HG03469 (cell line): ENCODE data around the gene SGCB.
A peak's percentile ranks its signal among the peaks of the same experiment; 100 is the strongest.
"Not testable (repeated sequence)": the region's sequence is repeated elsewhere in the genome, so short reads cannot be mapped to it uniquely, and the experiment has no call there.

ENCODE experiments used
- ATAC-seq: cut with Tn5 transposase; IDR thresholded peaks from one replicate; pipeline ENCODE4 v1.9.1; 2021; ENCODE audit warnings: mild to moderate bottlenecking, moderate library complexity, moderate number of reproducible peaks; ENCODE audit not compliant: unreplicated experiment

The SGCB gene, protein sequence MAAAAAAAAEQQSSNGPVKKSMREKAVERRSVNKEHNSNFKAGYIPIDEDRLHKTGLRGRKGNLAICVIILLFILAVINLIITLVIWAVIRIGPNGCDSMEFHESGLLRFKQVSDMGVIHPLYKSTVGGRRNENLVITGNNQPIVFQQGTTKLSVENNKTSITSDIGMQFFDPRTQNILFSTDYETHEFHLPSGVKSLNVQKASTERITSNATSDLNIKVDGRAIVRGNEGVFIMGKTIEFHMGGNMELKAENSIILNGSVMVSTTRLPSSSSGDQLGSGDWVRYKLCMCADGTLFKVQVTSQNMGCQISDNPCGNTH

DNA sequence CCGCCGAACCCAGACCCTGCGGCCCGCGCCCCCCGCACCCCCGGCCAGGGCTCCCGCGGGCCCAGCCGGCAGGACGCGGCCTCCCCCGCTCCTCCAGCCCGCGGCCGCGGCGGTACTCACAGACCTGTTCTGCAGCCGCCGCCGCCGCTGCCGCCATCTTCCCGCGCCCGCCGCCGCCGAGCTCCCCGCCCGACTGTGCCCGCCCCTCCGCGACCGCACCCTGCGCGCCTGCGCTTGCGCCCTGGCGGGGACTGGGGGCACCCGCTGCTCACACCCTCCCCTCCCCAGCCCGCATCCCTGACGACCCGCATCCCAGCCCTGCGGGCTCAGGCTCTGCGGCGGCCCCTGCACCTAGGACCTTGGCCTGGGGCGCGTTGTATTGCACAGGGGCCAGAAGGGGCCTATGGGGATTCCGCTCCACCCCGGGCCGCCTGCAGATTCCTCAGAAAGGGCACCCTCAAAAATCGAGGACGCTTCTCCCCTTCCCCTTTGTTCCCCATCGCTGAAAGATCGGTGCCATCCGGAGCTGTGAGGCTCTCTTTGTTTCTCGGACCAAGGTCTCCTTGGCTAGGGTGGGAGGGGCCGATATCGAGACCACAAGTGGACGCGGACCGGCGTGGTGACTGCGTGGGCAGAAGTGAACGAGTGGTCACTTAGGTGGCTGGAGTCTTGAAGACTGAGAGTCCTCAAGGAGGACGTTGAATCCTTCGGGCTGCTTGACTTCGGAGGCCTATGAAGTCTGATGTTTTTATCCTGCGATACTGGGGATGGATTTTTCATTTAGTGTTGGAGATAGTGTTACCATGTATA lies at the start of gene SGCB:
SGCB (minus strand) TSS at position 197 of the 810 bp plus-strand sequence; CDS start at position 157, 40 bp downstream.
- ATAC-seq = peak; percentile 78

DNA sequence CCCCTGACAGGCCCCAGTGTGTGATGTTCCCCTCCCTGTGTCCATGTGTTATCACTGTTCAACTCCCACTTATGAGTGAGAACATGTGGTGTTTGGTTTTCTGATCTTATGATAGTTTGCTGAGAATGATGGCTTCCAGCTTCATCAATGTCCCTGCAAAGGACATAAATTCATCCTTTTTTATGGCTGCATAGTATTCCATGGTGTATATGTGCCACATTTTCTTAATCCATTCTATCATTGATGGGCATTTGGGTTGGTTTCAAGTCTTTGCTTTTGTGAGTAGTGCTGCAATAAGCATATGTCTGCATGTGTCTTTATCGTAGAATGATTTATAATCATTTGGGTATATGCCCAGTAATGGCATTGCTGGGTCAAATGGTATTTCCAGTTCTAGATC lies 48.3 kb upstream of the SGCB start:
- not testable (repeated sequence) for ATAC-seq

DNA sequence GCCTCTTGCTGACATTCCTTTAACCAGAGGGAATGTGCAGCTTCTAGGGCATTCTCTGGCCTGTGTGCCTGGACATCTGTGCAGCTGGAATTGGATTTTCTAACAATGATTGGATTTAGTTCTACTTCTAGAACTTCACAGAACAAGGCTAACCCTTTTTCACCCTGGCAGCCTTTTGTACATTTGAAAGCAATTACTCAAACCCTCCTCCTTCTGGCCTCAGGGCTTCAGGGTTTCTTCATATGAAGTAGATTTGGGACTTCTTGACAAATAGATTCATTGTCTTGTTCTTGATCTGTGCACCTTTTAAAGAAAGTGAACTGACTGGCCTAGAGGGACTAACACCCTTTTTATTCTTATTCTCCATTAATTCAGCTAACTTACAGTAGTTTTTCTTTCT lies 43.1 kb upstream of the SGCB start:
- ATAC-seq = no peak

DNA sequence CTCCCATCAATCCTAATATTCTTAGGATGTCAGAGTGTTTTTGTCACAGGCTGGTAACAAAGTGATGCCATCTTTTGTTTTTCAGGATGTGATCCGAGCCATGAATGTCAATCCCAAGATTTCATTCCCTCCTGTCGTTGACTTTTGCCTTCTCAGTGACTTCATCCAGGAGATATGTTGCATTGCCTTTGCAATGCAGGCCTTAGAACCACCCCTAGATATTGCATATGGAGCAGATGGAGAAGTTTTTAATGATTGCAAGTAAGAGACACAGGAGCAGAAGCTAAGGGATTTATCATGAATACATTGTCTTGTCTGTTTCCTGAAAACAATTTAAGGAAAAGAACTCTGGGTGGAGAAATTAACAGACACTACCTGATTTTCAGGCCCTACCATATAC lies 41.6 kb upstream of the SGCB start:
- ATAC-seq = no peak

DNA sequence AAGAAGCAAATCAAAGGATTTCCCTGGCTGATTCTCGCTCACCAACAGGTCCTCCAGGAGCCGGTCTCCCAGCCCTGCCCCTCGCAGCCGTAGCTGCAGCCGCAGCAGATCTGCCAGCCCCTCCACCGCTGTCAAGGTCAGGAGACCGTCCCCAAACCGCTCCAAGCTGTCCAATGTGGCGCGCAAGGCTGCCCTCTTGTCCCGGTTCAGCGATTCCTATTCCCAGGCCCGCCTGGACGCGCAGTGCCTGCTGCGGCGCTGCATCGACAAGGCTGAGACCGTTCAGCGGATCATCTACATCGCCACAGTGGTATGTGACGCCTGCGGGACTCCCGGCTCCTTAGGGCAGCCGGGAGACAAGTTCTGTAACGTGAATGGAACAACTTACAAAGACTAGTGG lies 38.6 kb upstream of the SGCB start:
- ATAC-seq = no peak

DNA sequence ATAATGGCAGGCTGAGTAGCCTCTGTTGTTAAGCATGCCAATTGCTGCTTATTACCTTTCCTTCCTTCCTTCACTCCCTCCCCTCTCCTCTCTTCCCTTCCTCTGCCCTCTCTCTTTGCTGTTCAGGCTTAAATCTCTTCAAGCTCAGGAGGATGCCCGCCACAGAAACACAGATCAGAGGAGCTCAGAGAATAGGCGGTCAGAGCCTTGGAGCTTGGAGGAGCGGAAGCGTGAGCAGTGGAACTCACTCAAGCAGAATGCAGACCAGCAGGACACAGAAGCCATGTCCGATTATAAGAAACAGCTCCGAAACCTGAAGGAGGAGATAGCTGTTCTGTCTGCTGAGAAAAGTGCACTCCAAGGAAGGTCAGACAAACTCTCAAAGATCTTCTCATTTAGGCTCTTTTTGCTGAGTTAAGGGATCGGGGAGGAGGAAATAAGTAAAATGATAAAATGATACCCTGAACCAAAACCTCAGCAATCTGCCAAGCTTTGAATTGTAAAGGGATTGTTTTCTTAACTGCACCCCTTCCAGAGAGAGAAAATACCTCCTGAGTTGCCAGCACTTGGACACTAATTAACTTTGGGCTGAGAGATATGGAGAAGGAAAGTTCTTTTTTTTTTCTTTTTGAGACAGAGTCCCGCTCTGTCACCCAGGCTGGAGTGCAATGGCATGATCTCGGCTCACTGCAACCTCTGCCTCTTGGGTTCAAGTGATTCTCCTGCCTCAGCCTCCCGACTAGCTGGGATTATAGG lies 33.9 kb upstream of the SGCB start:
- ATAC-seq = no peak

DNA sequence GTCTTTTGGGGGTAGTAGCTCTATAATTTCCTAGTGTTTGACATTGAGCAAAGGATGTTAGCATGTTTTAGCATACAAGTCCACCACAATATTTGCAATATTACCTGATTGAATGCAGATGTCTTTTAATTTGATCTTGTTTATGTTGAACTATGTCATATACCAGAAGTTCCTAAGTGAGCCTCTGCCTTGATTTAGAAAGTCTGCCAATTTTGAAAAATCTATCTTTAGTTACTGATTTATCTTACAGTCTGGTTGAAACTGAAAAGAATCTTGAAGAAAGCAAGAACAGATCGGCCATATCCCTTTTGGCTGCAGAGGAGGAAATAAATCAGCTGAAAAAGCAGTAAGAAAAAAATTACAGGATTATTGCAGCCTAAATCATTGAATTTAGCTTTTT lies 31.5 kb upstream of the SGCB start:
- ATAC-seq = no peak

DNA sequence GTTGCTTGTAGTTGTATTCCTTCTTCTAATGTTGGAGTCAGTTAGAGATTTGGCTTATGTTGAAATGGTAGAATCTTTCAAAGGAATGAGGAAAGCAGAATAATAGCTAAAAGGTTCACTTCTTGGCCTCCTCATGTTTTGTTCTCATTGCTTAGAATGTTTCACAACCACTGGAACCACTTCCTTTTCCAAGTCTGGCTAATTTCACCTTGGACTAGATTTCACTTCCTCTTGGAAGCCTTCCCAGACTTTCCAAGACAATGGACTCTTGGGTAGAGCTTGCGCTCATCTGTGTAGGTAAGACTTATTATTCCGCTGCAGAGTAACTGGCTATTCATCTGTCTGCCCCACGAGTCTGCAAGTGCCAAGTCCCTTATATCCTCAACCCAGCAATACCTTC lies 21.3 kb upstream of the SGCB start:
- ATAC-seq = no peak

DNA sequence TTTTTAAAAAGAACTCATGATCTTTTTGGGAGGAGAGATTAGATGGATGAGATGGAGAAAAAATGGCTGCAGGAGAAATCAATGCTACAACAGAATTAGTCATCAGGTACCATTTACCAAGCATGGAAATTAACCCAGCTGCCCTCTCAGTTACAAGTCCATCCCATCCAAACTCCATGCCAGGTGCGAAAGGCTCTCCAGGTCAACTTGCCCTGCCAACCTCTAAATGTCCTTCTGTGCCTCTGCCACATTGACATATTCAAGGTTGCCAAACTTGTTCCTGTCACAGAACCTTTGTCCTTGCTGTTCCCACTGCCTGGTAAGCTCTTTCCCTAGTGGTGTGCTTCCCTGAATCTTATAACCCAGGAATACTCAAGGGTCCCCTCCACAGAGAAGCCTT lies 20.2 kb upstream of the SGCB start:
- no peak for ATAC-seq

DNA sequence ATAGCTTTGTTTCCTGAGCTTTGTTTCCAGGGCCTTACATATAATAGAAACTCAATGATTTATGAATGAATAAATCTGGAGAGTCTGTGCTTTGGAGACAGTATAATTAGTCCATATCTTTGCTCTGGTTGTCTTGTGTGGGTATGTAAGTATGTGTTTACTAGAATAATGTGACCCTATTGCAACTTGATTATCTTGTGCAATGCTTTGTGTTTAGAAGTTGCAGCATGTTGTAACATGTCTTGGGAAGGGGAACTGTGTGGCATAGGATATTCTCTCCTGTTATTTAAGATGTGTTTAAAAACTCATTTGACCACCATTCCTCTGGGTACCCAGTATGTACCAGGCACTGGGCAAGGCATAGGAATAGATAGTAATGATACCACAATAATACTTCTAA lies 19.1 kb upstream of the SGCB start:
- ATAC-seq = no peak

DNA sequence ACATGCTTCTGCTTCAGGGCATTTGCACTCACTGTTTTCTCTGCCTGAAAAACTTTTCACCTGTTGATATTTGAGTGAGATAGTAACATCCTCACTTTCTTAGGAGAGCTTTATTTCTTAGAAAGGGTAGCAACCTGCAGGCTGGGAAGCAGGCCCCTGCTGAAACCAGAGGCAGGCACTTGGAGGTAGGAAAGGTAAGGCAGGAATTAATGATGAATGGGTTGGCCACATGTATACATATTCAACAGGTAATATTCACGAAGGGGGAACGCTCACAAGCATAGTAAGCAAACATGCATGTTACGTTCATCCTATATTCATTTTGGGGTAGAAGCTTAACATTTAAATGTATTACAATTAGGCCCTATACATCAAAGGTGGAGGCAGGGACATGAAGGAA lies 16.2 kb upstream of the SGCB start:
- ATAC-seq = no peak

DNA sequence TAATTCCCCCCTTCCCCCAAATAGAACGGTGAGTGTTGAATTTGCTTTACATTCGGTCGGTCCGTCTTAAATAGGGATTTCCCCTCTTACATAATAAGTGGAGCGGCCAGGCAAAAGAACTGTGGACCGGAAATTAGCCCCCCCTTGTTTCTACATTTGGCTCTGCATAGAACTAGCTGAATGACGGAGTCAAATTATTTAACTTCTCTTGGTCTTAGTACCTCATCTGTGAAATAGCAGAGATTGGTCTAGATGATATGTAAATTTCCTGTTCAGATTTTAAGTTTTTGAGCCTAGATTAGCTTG lies 14.3 kb upstream of the SGCB start:
- peak; percentile 57 for ATAC-seq

DNA sequence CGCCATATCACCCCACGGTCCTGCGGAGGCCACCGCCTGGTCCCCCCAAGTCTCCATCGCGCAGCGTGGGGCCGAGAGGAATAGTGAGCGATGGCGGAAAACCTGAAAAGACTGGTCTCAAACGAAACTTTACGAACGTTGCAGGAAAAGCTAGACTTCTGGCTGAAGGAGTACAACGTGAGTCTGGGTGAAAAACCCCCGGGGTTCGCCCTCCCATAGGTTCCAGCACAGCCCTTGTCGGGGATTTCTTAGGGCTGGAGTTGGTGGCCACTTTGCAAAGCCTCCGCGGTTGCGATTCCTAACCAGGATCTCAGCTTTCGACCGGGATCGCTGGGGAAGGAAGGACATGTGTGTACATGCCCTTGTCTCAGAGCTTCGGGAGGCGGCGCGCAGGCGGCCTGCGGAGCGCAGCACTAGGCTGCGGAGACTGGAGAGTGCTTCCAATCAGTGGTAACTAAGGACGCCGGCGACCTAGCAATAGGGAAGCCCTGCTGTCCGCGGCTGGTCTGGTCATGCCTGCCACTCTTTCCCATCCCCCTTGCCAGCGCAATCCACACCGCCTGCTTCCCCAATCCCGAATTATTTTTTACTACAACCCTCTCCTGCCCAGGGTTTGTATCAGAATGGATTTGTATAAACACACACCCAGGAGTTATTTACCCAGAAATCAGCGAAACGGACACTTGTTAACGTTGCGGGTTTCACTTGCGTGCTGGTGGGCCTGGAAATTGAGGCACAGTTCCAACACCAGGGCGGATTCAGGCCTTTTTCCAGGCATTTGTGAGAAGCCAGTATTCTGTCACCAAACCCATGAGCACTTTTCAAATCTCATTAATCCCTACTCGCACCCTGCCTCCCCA lies 13.7 kb upstream of the SGCB start:
- peak; percentile 48 for ATAC-seq

DNA sequence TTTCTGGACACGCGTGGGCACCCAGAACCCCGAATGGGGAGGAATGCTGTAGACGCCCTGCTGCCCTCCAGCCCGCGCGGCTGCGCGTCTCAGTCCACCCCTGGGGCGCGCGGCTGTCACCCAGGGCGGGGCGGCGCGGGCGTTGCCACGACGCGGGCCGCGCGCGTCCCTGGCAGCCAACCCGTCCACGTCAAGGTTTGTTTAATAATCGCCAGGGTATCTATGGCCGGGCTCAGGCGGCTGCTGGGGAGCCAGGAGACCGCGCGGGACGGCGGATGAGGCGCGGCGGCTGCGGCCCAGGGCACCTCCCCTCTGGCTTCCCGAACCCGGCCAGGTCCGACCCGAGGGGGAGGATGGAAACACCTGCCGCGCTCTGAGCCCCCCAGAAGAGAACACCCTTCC lies 13.1 kb upstream of the SGCB start, which contains the start of gene SPATA18:
SPATA18 (plus strand) TSS at position 92 of the 402 bp plus-strand sequence. CDS start 401 bp downstream, outside the sequence.
- ATAC-seq = no peak

DNA sequence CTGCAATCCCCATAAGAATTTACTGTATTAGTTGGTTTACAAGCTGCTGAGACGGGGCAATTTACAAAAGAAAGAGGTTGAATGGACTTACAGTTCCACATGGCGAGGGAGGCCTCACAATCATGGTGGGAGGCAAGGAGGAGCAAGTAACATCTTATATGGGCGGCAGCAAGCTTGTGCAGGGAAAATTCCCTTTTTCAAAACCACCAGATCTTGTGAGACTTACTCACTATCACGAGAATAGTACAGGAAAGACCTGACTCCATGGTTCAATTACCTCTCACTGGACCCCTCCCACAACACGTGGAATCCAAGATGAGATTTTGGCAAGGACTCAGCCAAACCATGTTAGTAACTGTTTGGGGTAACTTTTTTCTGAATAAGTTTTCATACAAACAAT lies 11.2 kb upstream of the SGCB start:
- no peak for ATAC-seq

DNA sequence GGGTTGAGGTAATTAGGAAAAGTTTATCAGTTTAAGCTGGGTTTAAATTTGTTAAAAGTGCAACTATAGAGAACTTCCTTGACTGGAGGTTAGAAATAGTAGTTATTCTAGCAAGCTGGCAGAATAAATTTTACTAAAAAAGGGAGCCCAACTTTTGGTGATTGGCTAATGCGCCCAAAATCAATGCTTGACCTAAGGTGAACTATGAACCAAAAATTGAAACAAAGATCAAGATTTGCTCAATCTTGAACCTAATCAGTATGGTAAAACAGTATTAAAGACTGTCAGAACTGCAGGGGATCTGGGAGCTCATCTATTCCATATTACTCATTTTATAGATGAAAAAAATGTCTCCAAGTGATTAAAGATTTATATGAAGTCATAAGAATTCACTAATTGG lies 6.9 kb upstream of the SGCB start:
- ATAC-seq = no peak

DNA sequence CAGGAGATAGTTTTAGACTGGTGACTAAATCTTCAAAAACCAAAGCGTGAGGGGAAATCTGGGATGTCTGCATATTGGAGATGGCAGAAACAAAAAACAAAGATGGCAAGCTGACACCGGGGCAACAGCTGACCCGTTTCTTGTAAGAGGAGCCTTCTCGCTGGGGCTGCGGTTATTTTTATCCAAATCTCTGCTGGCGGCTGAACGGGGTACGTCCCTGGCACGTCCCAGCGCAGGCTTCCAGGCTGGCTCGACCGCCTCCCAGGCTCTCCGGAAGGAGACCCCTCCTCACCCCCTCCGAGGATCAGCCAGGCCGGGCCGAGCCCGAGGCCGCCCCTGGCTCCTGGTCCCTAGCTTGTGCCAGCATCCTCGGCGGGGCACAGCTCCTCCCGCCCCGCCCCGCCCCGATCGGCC lies 403 bp downstream of the SGCB start:
- ATAC-seq = peak; percentile 46

DNA sequence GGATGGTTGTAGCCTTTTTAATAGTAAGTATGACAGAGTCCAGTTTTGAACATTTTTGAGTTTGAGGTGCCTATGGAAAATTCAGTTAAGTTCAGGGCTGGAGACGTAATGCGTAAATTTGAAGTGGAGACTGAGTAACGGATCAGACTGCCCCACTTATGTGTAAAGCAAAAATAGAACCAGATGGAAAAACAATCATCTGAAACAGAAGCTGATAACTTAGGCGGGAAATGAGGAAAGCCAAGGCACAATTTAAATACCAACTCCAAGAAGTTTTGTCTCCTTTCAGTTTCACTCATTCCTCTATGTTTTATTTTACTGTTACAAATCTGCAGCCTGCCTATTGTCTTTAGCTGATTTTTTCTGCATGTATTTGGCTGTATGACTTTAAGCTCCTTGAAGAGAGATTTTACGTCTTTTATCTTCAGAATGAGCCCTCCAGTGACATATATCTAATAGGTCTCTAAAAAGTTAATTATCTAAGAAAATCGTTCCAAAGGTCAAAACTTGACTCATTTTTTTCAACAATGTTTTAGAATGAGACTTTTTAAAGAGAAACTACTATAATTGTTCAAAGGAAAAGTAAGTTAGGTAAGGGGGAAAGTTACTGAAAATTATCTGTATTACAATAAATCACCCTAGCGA lies 1.1 kb downstream of the SGCB start:
- ATAC-seq = no peak

DNA sequence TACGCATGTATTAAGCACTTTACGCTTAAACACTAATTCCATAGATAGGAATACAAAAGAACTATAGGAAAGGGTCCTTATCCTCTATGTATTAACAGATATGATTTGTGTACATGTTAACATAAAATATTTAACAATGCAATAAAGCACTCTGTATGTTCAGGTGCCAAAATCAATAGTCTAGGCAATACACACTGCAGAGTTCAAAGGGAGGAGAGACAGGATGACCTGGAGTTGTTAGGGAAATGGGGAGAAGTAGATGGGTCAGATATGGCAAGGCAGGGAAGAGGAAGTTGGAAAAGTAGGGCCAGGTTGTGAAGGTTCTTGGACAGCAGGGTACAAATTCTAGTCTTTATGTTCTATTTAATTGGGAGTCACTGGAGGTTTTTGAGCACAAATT lies 2.9 kb downstream of the SGCB start:
- ATAC-seq = no peak

DNA sequence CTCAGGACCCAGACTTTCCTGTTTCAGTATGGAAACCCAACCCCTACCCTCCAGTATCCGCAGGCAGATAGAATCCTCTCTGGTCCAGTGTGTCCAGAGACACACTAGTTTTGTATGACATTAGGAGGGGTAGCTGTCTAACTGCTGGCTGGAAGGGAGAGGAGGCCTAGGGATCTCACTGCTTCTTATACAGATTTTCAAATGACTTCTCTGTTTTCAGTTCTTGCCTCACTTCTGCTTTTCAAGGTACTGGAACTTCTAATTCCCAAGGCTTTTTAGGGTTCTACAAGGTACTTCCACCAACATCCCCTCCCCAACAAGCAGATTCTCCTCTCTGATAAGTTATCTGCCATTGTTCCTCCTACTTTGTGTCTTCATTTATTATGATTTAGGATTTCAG lies 6.1 kb downstream of the SGCB start:
- ATAC-seq = no peak
